Ascending aorta (tissue), 2 donors: ENCODE measurements around the gene CATSPER1. TPM values are rescaled to one million over a fixed set of nuclear protein-coding genes. Genes with fewer than 3 reads are reported as not detected.

ENCODE experiments used
- DNase-seq, 2 donors: peaks; one replicate each; pipeline ENCODE4 v3.0.0-alpha.2; 2019; ENCODE audit warnings: low spot score in 2 of 2
- H3K27ac ChIP-seq, 2 donors: fragments of 200-600 bp; sonication (generic); one replicate each; pipeline ENCODE4 v1.5.1; 2016 to 2017; ENCODE audit warnings: mild to moderate bottlenecking in 1 of 2
- H3K27me3 ChIP-seq: fragments of 200-600 bp; sonication (generic); one replicate; pipeline ENCODE4 v1.5.1; 2017
- H3K36me3 ChIP-seq, 2 donors: fragments of 200-600 bp; sonication (generic); one replicate each; pipeline ENCODE4 v1.5.1; 2016
- H3K4me1 ChIP-seq, 2 donors: fragments of 200-600 bp; sonication (generic); one replicate each; pipeline ENCODE4 v1.5.1; 2016 to 2017; ENCODE audit warnings: mild to moderate bottlenecking in 1 of 2
- H3K4me3 ChIP-seq, 2 donors: fragments of 200-600 bp; sonication (generic); one replicate each; pipeline ENCODE4 v1.5.1; 2016 to 2017; ENCODE audit warnings: mild to moderate bottlenecking in 1 of 2
- H3K9me3 ChIP-seq, 2 donors: fragments of 200-600 bp; sonication (generic); one replicate each; pipeline ENCODE4 v1.5.1; 2016
- CTCF ChIP-seq, 3 experiments: fragments of 200-600 bp in 2 of 3; fragments of 450-650 bp in 1 of 3; sonication (generic) in 2 of 3; IDR thresholded peaks; one replicate each; pipeline ENCODE4 v1.5.1; 2016 to 2019; ENCODE audit warnings: antibody characterized with exemption in 3 of 3, mild to moderate bottlenecking in 1 of 3, moderate library complexity in 1 of 3
- intact Hi-C: fragments of 100-400 bp; cut with DNase I; formaldehyde crosslinking; loops from one replicate; pipeline ENCODE4 v1.15.1; 2023
- total RNA-seq: library from RNA; depleted of rRNA; stranded (reverse); fragments of >200 nt; gene quantifications from one replicate; pipeline ENCODE4 v1.1.0, GENCODE V29; 2016

The CATSPER1 gene
- total RNA-seq, 1 donor from 2014 or later = not detected

DNA sequence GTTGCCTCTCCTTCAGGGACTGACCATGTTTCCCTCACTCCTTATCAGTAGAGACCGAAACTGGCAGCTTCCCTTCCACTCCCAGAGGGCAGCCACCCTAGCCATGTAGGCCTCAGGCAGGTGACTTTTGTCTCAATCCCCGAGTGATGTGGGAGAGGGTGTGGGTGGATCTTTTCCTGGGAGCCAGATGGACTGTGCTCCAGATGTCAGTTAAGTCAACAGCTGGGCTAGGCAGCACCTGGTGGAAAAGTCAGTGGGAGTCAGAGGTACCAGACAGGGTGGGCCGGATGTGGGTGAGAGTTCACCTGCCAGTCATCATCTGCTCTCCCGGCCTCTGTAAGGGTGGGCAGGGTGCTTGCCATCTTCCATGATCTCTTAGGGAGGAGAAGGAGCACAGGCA lies 22.1 kb downstream of the CATSPER1 start:
- peaks cover 3 to 32% of the 10 kb centered on the region in 2 donors for H3K4me1 ChIP-seq
- H3K27ac ChIP-seq = peak overlapping the region; percentile 86 to 93
- DNase-seq = no peak
- peaks cover 25 to 44% of the 10 kb centered on the region in 2 donors for H3K36me3 ChIP-seq
- no peaks in the 10 kb centered on the region for H3K9me3 ChIP-seq
- H3K27me3 ChIP-seq = no peaks in the 10 kb centered on the region
- H3K4me3 ChIP-seq = no peak overlapping the region
- intact Hi-C loops = loop anchor here (5.0 kb wide), 1 partner anchor 117 kb away; the partner anchor contains the start of gene FIBP
- TF ChIP-seq CTCF (IDR thresholded peaks at IDR 0.05) = no peak

- H3K4me1 ChIP-seq = peaks cover 3 to 27% of the 10 kb centered on the region in 2 donors
- H3K9me3 ChIP-seq = no peaks in the 10 kb centered on the region
- no peaks in the 10 kb centered on the region for H3K27me3 ChIP-seq
- intact Hi-C loops = loop anchor here (5.0 kb wide), 1 partner anchor 116 kb away; the partner anchor contains the start of gene FIBP
- peak overlapping the region; percentile 89 to 98 for H3K4me3 ChIP-seq
- TF ChIP-seq CTCF (IDR thresholded peaks at IDR 0.05) = no peak
- DNase-seq = no peak
- peak overlapping the region; percentile 86 to 93 for H3K27ac ChIP-seq
- H3K36me3 ChIP-seq = peaks cover 34 to 53% of the 10 kb centered on the region in 2 donors
These were observed 23.0 kb downstream of the CATSPER1 start for GRCh38 chr11:66003291-66003690.

GRCh38 chr11:66002648-66003225 lies 23.5 kb downstream of the CATSPER1 start:
- Histone ChIP-seq H3K4me1 (peaks cover 3 to 27% of the 10 kb centered on the region in 2 donors), H3K4me3 (peak overlapping the region; percentile 89 to 98), H3K27ac (peak overlapping the region; percentile 86 to 93), H3K36me3 (peaks cover 40 to 59% of the 10 kb centered on the region in 2 donors), H3K9me3 (no peaks in the 10 kb centered on the region), H3K27me3 (no peaks in the 10 kb centered on the region)
- intact Hi-C loops = loop anchor here (1.0 to 5.0 kb wide), 4 partner anchors 20 to 115 kb away; partner anchors contain the start of genes FIBP, SART1 and SF3B2
- peak; percentile 6 to 28 (median 28) for TF ChIP-seq CTCF (IDR thresholded peaks at IDR 0.05)
- no peak for DNase-seq

- Histone ChIP-seq H3K9me3 (no peaks in the 10 kb centered on the region), H3K36me3 (peaks cover 41 to 65% of the 10 kb centered on the region in 2 donors), H3K4me1 (peaks cover 3 to 27% of the 10 kb centered on the region in 2 donors), H3K27me3 (no peaks in the 10 kb centered on the region), H3K4me3 (peak within 1 kb of the TSS; percentile 89 to 98), H3K27ac (peak within 1 kb of the TSS; percentile 86 to 93)
- TF ChIP-seq CTCF (IDR thresholded peaks at IDR 0.05) = no peak
- peak; percentile 58 to 97 for DNase-seq
- intact Hi-C loops = loop anchor here (1.0 to 5.0 kb wide), 4 partner anchors 20 to 115 kb away; partner anchors contain the start of genes FIBP, SART1 and SF3B2
These were observed 24.2 kb downstream of the CATSPER1 start, which contains the start of the genes BANF1 and EIF1AD for GRCh38 chr11:66001942-66002647. Gene BANF1, plus strand, starts transcription at chr11:66002503. Its CDS starts 748 bp downstream, at chr11:66003251. Gene EIF1AD, minus strand, starts transcription at chr11:66002157. Its CDS starts 1,768 bp downstream, at chr11:66000389.

DNA sequence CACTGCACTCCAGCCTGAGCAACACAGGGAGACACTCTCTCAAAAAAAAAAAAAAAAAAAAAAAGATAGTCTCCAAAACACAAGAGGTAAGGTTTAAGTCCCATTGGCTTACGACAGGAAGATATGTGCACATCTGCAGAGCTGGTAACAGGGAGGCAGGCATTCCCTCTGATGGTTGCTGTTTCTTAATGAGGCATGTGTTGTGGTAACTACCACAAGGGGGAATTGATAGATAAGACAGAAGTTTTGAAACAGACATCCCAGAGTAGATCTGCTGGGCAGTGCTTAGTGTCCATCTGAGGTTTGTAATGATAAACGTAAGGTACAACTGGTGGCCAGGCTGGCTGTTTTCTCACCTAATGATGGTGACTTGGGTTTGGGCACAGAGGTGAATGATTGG lies 29.0 kb downstream of the CATSPER1 start:
- DNase-seq = no peak
- H3K4me3 ChIP-seq = no peak overlapping the region
- H3K36me3 ChIP-seq = peaks cover 30 to 50% of the 10 kb centered on the region in 2 donors
- peaks cover 3 to 12% of the 10 kb centered on the region in 2 donors for H3K4me1 ChIP-seq
- H3K9me3 ChIP-seq = no peaks in the 10 kb centered on the region
- H3K27me3 ChIP-seq = no peaks in the 10 kb centered on the region
- H3K27ac ChIP-seq = no peak overlapping the region
- intact Hi-C loops = no loop called here
- TF ChIP-seq CTCF (IDR thresholded peaks at IDR 0.05) = no peak
